Mesenchymal stem cell (in vitro differentiated cells and primary cell): ENCODE data around the gene RTF1. TPM values are rescaled to one million over a fixed set of nuclear protein-coding genes. Genes with fewer than 3 reads are reported as not detected.
"Not testable (repeated sequence)": the region's sequence is repeated elsewhere in the genome, so short reads cannot be mapped to it uniquely, and the experiment has no call there.

Source experiments
- DNase-seq: peaks from one replicate; pipeline ENCODE4 v3.0.0-alpha.2; 2013
- H2AFZ ChIP-seq: one replicate; pipeline ENCODE4 v1.6.1; 2013; ENCODE audit warnings: low read depth, mild to moderate bottlenecking, control low read depth, inconsistent platforms, low read length, moderate library complexity
- H2AK5ac ChIP-seq: 2 replicates; pipeline ENCODE4 v1.6.1; 2013; ENCODE audit warnings: low read length, moderate library complexity, mild to moderate bottlenecking, inconsistent platforms; ENCODE audit not compliant: severe bottlenecking
- H2BK120ac ChIP-seq: one replicate; pipeline ENCODE4 v1.6.1; 2013; ENCODE audit warnings: low read depth, mild to moderate bottlenecking, inconsistent platforms, low read length, moderate library complexity
- H2BK12ac ChIP-seq, 2 experiments: one replicate each; pipeline ENCODE4 v1.6.1; 2013; ENCODE audit warnings: inconsistent platforms in 2 of 2, low read length in 2 of 2, mild to moderate bottlenecking in 2 of 2, moderate library complexity in 2 of 2, control low read depth in 1 of 2
- H2BK15ac ChIP-seq: one replicate; pipeline ENCODE4 v1.6.1; 2013; ENCODE audit warnings: mild to moderate bottlenecking, low read depth, inconsistent platforms; ENCODE audit not compliant: poor library complexity, severe bottlenecking
- H2BK5ac ChIP-seq: 2 replicates; pipeline ENCODE4 v1.6.1; 2013; ENCODE audit warnings: low read depth, mild to moderate bottlenecking, low read length, control low read depth, inconsistent platforms; ENCODE audit not compliant: poor library complexity, severe bottlenecking
- H3K14ac ChIP-seq, 2 experiments: one replicate each; pipeline ENCODE4 v1.6.1; 2013; ENCODE audit warnings: inconsistent platforms in 2 of 2, low read length in 2 of 2, control low read depth in 1 of 2, mild to moderate bottlenecking in 1 of 2, moderate library complexity in 1 of 2
- H3K18ac ChIP-seq, 2 experiments: one replicate each; pipeline ENCODE4 v1.6.1; 2013; ENCODE audit warnings: inconsistent platforms in 2 of 2, low read length in 2 of 2, control low read depth in 1 of 2, low read depth in 1 of 2, mild to moderate bottlenecking in 1 of 2
- H3K23ac ChIP-seq, 2 experiments: one replicate each; pipeline ENCODE4 v1.6.1; 2013; ENCODE audit warnings: inconsistent platforms in 2 of 2, low read length in 2 of 2, mild to moderate bottlenecking in 2 of 2, moderate library complexity in 2 of 2, control low read depth in 1 of 2
- H3K27ac ChIP-seq: 2 replicates; pipeline ENCODE4 v1.5.1; 2013; ENCODE audit warnings: mild to moderate bottlenecking, moderate library complexity, low read length, control low read depth, inconsistent platforms; ENCODE audit not compliant: poor library complexity, severe bottlenecking
- H3K27me3 ChIP-seq, 2 experiments: 2 replicates each; pipeline versions ENCODE4 v1.6.1 to v1.7.0; 2013; ENCODE audit warnings: low read length in 2 of 2, mild to moderate bottlenecking in 2 of 2, moderate library complexity in 2 of 2, control low read depth in 1 of 2, inconsistent platforms in 1 of 2; ENCODE audit not compliant: control insufficient read depth in 1 of 2, insufficient read depth in 1 of 2
- H3K36me3 ChIP-seq, 2 experiments: 2 replicates each; pipeline versions ENCODE4 v1.6.1 to v1.7.0; 2013; ENCODE audit warnings: low read length in 2 of 2, control low read depth in 1 of 2, inconsistent platforms in 1 of 2, low read depth in 1 of 2, mild to moderate bottlenecking in 1 of 2; ENCODE audit not compliant: insufficient read depth in 2 of 2, control insufficient read depth in 1 of 2
- H3K4ac ChIP-seq, 2 experiments: one replicate each; pipeline ENCODE4 v1.6.1; 2013; ENCODE audit warnings: inconsistent platforms in 2 of 2, low read length in 2 of 2, mild to moderate bottlenecking in 2 of 2, moderate library complexity in 2 of 2, control low read depth in 1 of 2, low read depth in 1 of 2
- H3K4me1 ChIP-seq: 2 replicates; pipeline ENCODE4 v1.6.1; 2013; ENCODE audit warnings: low read depth, low read length, control low read depth; ENCODE audit not compliant: control insufficient read depth, insufficient read depth
- H3K4me2 ChIP-seq: 2 replicates; pipeline ENCODE4 v1.6.1; 2013; ENCODE audit warnings: low read length, mild to moderate bottlenecking, inconsistent platforms; ENCODE audit not compliant: poor library complexity, severe bottlenecking
- H3K4me3 ChIP-seq, 2 experiments: 2 replicates each; pipeline versions ENCODE4 v1.5.1 to v1.7.0; 2013; ENCODE audit warnings: low read length in 2 of 2, mild to moderate bottlenecking in 2 of 2, control low read depth in 1 of 2, low read depth in 1 of 2; ENCODE audit not compliant: insufficient read depth in 1 of 2
- H3K79me1 ChIP-seq: replicated peaks from 2 replicates; pipeline ENCODE4 v1.6.1; 2013; ENCODE audit warnings: mild to moderate bottlenecking, control low read depth, low read length, inconsistent platforms; ENCODE audit not compliant: poor library complexity, severe bottlenecking
- H3K9ac ChIP-seq: 2 replicates; pipeline ENCODE4 v1.7.0; 2013; ENCODE audit warnings: mild to moderate bottlenecking, low read length, moderate library complexity
- H3K9me3 ChIP-seq: 2 replicates; pipeline ENCODE4 v1.7.0; 2013; ENCODE audit warnings: mild to moderate bottlenecking, low read length; ENCODE audit not compliant: control insufficient read depth
- H4K8ac ChIP-seq: one replicate; pipeline ENCODE4 v1.6.1; 2013; ENCODE audit warnings: inconsistent platforms, mild to moderate bottlenecking, low read length, moderate library complexity
- H4K91ac ChIP-seq: one replicate; pipeline ENCODE4 v1.6.1; 2013; ENCODE audit warnings: mild to moderate bottlenecking, low read length, inconsistent platforms
- WGBS: methylation state at CpG from one replicate; pipeline ENCODE4 v1.1.7; 2013; ENCODE audit warnings: mixed read lengths; 5-methylcytosine and 5-hydroxymethylcytosine counted together
- polyA plus RNA-seq, 2 experiments: library from polyadenylated mRNA; stranded (reverse); fragments of 200-250 nt; gene quantifications; one replicate each; pipeline ENCODE4 v1.2.3, GENCODE V29; 2013

Gene RTF1
- 41.0 TPM for polyA plus RNA-seq (2013, experiment 1 of 2)
- 41.1 TPM for polyA plus RNA-seq (2013, experiment 2 of 2)

DNA sequence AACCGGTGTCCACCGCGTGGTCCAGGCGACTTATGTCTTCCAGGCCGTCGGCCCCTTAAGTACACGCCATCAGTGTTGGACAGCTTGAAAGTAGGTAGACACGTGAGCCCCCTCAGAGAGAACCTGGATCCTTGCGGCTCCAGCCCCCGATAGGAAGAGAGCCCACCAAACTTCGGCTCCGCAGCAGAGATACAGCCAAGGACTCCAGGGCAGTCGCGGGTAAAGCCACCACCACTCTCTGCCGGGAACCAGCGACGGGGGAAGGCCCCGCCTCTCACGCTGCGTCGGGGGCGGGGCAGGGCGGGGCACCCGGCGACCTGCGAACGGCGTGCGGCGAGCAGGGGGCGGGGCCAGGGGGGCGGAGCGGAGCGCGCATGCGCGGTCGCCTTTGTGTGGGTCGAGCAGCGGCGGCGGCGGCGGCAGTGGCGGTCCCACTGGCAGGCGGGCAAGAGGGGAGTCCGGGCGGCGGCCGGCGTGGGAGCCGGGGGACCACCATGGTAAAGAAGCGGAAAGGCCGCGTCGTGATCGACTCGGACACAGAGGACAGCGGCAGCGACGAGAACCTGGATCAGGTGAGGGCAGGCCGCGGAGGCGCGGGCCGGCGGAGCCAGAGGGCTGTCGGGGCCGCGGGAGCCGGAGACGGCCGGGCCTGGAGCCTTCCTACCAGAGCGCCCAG is at the start of gene RTF1:
RTF1 (plus strand) TSS at position 354 of the 676 bp plus-strand sequence; CDS start at position 375, 21 bp downstream.
- H3K4me2 ChIP-seq: peak within 1 kb of the TSS; percentile 90
- peak within 1 kb of the TSS; percentile 90 for H3K9ac ChIP-seq
- DNase-seq: peak; percentile 89
- peak within 1 kb of the TSS; percentile 75 for H3K27ac ChIP-seq
- peak within 1 kb of the TSS; percentile 87 for H3K18ac ChIP-seq
- H3K36me3 ChIP-seq: no peaks in the 10 kb centered on the region
- peak within 1 kb of the TSS; percentile 91 for H4K8ac ChIP-seq
- H2BK5ac ChIP-seq: peak within 1 kb of the TSS; percentile 66
- peak within 1 kb of the TSS; percentile 24 to 91 for H3K4ac ChIP-seq
- peak within 1 kb of the TSS; percentile 80 for H4K91ac ChIP-seq
- peak within 1 kb of the TSS; percentile 58 for H2BK120ac ChIP-seq
- peak within 1 kb of the TSS in 1 of 2 experiments; percentile 98 for H3K14ac ChIP-seq
- H2AFZ ChIP-seq: peak within 1 kb of the TSS; percentile 91
- H3K27me3 ChIP-seq: no peaks in the 10 kb centered on the region
- peak within 1 kb of the TSS; percentile 63 for H2BK15ac ChIP-seq
- peak within 1 kb of the TSS in 1 of 2 experiments; percentile 89 for H3K23ac ChIP-seq
- under 1% methylated on average over 74 of the region's 74 CpGs for WGBS
- peak within 1 kb of the TSS in 1 of 2 experiments; percentile 31 for H2BK12ac ChIP-seq
- peaks cover 8% of the 10 kb centered on the region for H3K4me1 ChIP-seq
- no peaks in the 10 kb centered on the region for H3K79me1 ChIP-seq
- no peak within 1 kb of the TSS for H2AK5ac ChIP-seq
- no peaks in the 10 kb centered on the region for H3K9me3 ChIP-seq
- peak within 1 kb of the TSS; percentile 97 to 98 for H3K4me3 ChIP-seq

DNA sequence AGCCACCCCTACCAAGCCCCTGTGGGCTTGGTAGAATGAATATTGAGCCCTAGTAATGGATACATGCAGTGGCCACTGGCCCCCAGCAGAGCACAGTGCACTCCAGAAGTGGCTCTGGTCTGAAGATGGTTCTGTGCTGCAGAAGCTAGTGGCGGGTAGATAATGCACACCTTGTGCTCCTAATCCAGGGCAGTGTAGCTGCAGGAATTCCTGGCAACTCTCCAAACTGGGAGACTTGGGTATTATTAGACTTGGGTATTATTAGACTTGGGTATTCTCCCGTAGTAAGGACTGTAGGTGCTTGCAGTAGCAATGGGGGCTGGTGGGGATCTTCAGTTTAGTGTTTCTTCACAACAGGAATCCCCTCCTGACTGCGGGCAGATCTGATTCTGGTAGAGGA is 49.5 kb upstream of the RTF1 start:
- no peak overlapping the region for H2AFZ ChIP-seq
- H3K4me3 ChIP-seq: no peak overlapping the region
- no peak overlapping the region for H4K91ac ChIP-seq
- no peak overlapping the region for H3K4me2 ChIP-seq
- H2BK120ac ChIP-seq: no peak overlapping the region
- H4K8ac ChIP-seq: no peak overlapping the region
- H2BK15ac ChIP-seq: no peak overlapping the region
- no peaks in the 10 kb centered on the region for H3K27me3 ChIP-seq
- H2BK5ac ChIP-seq: no peak overlapping the region
- H3K23ac ChIP-seq: no peak overlapping the region
- no peak overlapping the region for H3K9ac ChIP-seq
- no peak overlapping the region for H2BK12ac ChIP-seq
- no peak overlapping the region for H3K18ac ChIP-seq
- no peak overlapping the region for H3K27ac ChIP-seq
- DNase-seq: no peak
- H3K14ac ChIP-seq: no peak overlapping the region
- H2AK5ac ChIP-seq: no peak overlapping the region
- no peaks in the 10 kb centered on the region for H3K9me3 ChIP-seq
- WGBS: 99% methylated on average over 3 of the region's 3 CpGs
- peaks cover 10% of the 10 kb centered on the region in 2 experiments for H3K36me3 ChIP-seq
- peaks cover 10% of the 10 kb centered on the region for H3K79me1 ChIP-seq
- H3K4ac ChIP-seq: no peak overlapping the region
- H3K4me1 ChIP-seq: no peaks in the 10 kb centered on the region

DNA sequence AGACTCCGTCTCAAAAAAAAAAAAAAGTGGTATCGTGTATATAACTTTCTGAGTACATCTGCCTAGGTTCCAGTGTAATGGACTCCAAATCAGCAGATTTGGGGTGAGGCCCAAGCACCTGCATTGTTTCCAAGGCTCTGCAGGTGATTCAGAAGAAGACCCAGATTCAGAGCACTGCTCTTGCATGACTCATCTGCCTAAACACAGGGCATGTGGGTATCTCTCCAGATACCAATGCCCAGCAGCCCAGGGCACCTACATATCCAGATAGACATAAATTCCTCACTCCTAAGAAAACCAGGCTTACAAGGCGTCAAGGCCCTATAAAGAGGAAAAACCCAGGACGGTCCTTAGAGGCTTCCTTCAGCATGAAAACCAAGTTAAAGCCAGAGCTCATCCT is 38.9 kb upstream of the RTF1 start:
- DNase-seq: no peak
- H3K79me1 ChIP-seq: peaks cover 3% of the 10 kb centered on the region
- H3K4ac ChIP-seq: no peak overlapping the region
- H2BK5ac ChIP-seq: no peak overlapping the region
- H3K18ac ChIP-seq: no peak overlapping the region
- H3K36me3 ChIP-seq: peaks cover 3 to 13% of the 10 kb centered on the region in 2 experiments
- no peak overlapping the region for H3K23ac ChIP-seq
- 97% methylated on average over 4 of the region's 4 CpGs for WGBS
- H3K14ac ChIP-seq: no peak overlapping the region
- no peaks in the 10 kb centered on the region for H3K9me3 ChIP-seq
- no peak overlapping the region for H3K4me3 ChIP-seq
- H3K4me2 ChIP-seq: no peak overlapping the region
- H3K9ac ChIP-seq: no peak overlapping the region
- no peak overlapping the region for H2BK12ac ChIP-seq
- no peak overlapping the region for H2BK120ac ChIP-seq
- no peak overlapping the region for H3K27ac ChIP-seq
- no peak overlapping the region for H4K91ac ChIP-seq
- H2AFZ ChIP-seq: no peak overlapping the region
- H3K4me1 ChIP-seq: no peaks in the 10 kb centered on the region
- no peaks in the 10 kb centered on the region for H3K27me3 ChIP-seq
- no peak overlapping the region for H4K8ac ChIP-seq
- no peak overlapping the region for H2BK15ac ChIP-seq
- no peak overlapping the region for H2AK5ac ChIP-seq

DNA sequence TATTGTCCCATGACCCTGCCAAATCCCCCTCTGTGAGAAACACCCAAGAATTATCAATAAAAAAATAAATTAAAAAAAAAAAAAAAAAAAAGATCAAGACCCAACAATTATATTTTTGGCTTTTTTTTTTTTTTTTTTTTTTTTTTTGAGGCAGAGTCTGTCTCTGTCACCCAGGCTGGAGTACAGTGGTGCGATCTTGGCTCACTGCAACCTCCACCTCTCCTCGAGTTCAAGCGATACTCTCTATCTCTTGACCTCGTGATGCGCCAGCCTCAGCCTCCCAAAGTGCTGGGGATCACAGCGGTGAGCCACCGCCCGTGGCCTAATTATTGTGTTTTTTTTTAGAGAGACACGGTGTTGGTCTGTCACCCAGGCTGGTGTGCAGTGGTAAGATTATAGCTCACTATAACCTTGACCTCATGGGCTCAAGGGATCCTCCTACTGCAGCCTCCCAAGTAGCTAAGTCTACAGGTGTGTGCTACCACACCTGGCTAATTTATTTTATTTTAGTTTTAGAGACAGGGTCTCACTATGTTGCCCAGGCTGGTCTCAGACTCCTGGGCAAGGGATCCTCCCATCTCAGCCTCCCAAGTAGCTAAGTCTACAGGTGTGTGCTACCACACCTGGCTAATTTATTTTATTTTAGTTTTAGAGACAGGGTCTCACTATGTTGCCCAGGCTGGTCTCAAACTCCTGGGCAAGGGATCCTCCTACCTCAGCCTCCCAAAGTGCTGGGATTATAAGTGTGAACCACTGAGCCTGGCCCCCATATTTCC is 32.7 kb upstream of the RTF1 start:
- not testable (repeated sequence) for H2AFZ ChIP-seq, H3K27me3 ChIP-seq, H3K27ac ChIP-seq, H2AK5ac ChIP-seq, H4K91ac ChIP-seq, H3K4ac ChIP-seq, H2BK12ac ChIP-seq, H3K4me2 ChIP-seq, H2BK15ac ChIP-seq, H3K4me3 ChIP-seq, H3K18ac ChIP-seq, H3K9me3 ChIP-seq, H3K23ac ChIP-seq, H2BK5ac ChIP-seq, H3K4me1 ChIP-seq, H3K14ac ChIP-seq, H3K9ac ChIP-seq, DNase-seq, H2BK120ac ChIP-seq, H3K79me1 ChIP-seq, H4K8ac ChIP-seq
- 97% methylated on average over 8 of the region's 9 CpGs for WGBS
- H3K36me3 ChIP-seq: peaks cover 10 to 31% of the 10 kb centered on the region in 2 experiments
